SK-N-SH (cell line): ENCODE measurements around the gene PRKCA. TPM values are rescaled to one million over a fixed set of nuclear protein-coding genes. Genes with fewer than 3 reads are reported as not detected.

ENCODE experiments used
- CTCF ChIA-PET: fragments of 300-600, 350-600 bp; formaldehyde crosslinking; extraction: SDS; loops from one replicate; lab custom pipeline; 2021; lab: Yijun Ruan, JAX
- POLR2A ChIA-PET: fragments of 350-600 bp; sonication (Branson Sonifier 250); formaldehyde crosslinking; extraction: SDS; loops from one replicate; lab custom pipeline; 2020; ENCODE audit warnings: antibody characterized with exemption, inconsistent platforms; lab: Yijun Ruan, JAX
- DNase-seq: peaks from one replicate; pipeline ENCODE4 v3.0.0; 2012
- H2AFZ ChIP-seq: fragments of 200-600 bp; sonication (generic); 2 replicates; pipeline ENCODE4 v1.8.1; 2016; ENCODE audit warnings: antibody characterized with exemption, mild to moderate bottlenecking, low read depth
- H3F3A ChIP-seq: fragments of 200-600 bp; sonication (generic); replicated peaks from 2 replicates; pipeline ENCODE3; 2016; ENCODE audit warnings: antibody characterized with exemption, mild to moderate bottlenecking; ENCODE audit not compliant: insufficient read depth
- H3K27ac ChIP-seq, 2 experiments: fragments of 200-500 bp in 1 of 2; fragments of 200-600 bp in 1 of 2; sonication (Bioruptor generic) in 1 of 2; sonication (generic), shearing (Covaris generic) in 1 of 2; 2 replicates each; pipeline versions ENCODE4 v1.5.1 to v1.6.1; 2014 to 2016; ENCODE audit warnings: low read depth in 2 of 2, inconsistent platforms in 1 of 2, low read length in 1 of 2, mild to moderate bottlenecking in 1 of 2, mixed read lengths in 1 of 2
- H3K27me3 ChIP-seq: fragments of 200-600 bp; sonication (generic), shearing (Covaris generic); 2 replicates; pipeline ENCODE4 v1.6.1; 2016; ENCODE audit warnings: mixed run types; ENCODE audit not compliant: insufficient read depth
- H3K36me3 ChIP-seq, 2 experiments: fragments of 200-500 bp in 1 of 2; fragments of 200-600 bp in 1 of 2; sonication (Bioruptor generic) in 1 of 2; sonication (generic) in 1 of 2; replicated peaks in 1 of 2; 2 replicates each; pipeline versions ENCODE3 to v1.5.1; 2014 to 2016; ENCODE audit warnings: low read length in 1 of 2, mild to moderate bottlenecking in 1 of 2; ENCODE audit not compliant: insufficient read depth in 2 of 2, control insufficient read depth in 1 of 2
- H3K4me1 ChIP-seq, 2 experiments: fragments of 200-500 bp in 1 of 2; fragments of 200-600 bp in 1 of 2; sonication (Bioruptor generic) in 1 of 2; sonication (generic), shearing (Covaris generic) in 1 of 2; 2 replicates each; pipeline versions ENCODE4 v1.5.1 to v1.6.1; 2014 to 2016; ENCODE audit warnings: low read depth in 1 of 2, low read length in 1 of 2, mixed run types in 1 of 2; ENCODE audit not compliant: insufficient read depth in 2 of 2, control insufficient read depth in 1 of 2
- H3K4me2 ChIP-seq: fragments of 200-600 bp; sonication (generic), shearing (Covaris generic); 2 replicates; pipeline ENCODE4 v1.6.1; 2017; ENCODE audit warnings: mixed run types
- H3K4me3 ChIP-seq, 2 experiments: fragments of 200-500 bp in 1 of 2; fragments of 200-600 bp in 1 of 2; sonication (Bioruptor generic) in 1 of 2; sonication (generic), shearing (Covaris generic) in 1 of 2; 2 replicates each; pipeline versions ENCODE4 v1.5.1 to v1.8.1; 2014 to 2016; ENCODE audit warnings: low read depth in 2 of 2, inconsistent platforms in 1 of 2, low read length in 1 of 2, mild to moderate bottlenecking in 1 of 2, mixed read lengths in 1 of 2, moderate library complexity in 1 of 2
- H3K79me2 ChIP-seq: fragments of 200-600 bp; sonication (generic); 2 replicates; pipeline ENCODE4 v1.8.1; 2017; ENCODE audit warnings: mild to moderate bottlenecking; ENCODE audit not compliant: insufficient read depth
- H3K9ac ChIP-seq: fragments of 200-600 bp; sonication (generic); 2 replicates; pipeline ENCODE4 v1.6.1; 2017; ENCODE audit warnings: mixed run types
- H3K9me2 ChIP-seq: fragments of 200-600 bp; sonication (generic); 2 replicates; pipeline ENCODE4 v1.6.1; 2017; ENCODE audit warnings: mixed run types
- H3K9me3 ChIP-seq: fragments of 200-600 bp; sonication (generic); 2 replicates; pipeline ENCODE4 v1.6.1; 2017; ENCODE audit warnings: mixed run types, mild to moderate bottlenecking, moderate library complexity
- H4K20me1 ChIP-seq: fragments of 200-600 bp; sonication (generic); 2 replicates; pipeline ENCODE4 v1.6.1; 2017; ENCODE audit warnings: mild to moderate bottlenecking, mixed run types; ENCODE audit not compliant: insufficient read depth
- CHD2 ChIP-seq: fragments of 150-350 bp; IDR thresholded peaks from 2 replicates; pipeline ENCODE4 v1.6.1; 2018; ENCODE audit warnings: low read length; ENCODE audit not compliant: partially characterized antibody
- EZH2phosphoT487 ChIP-seq: fragments of 200-600 bp; sonication (generic); IDR thresholded peaks from 2 replicates; pipeline ENCODE4 v1.6.1; 2017; ENCODE audit warnings: low read depth, mixed run types, mild to moderate bottlenecking, antibody characterized with exemption, moderate library complexity, borderline replicate concordance
- FOSL2 ChIP-seq: IDR thresholded peaks from 2 replicates; pipeline ENCODE4 v1.4.0; 2012; ENCODE audit warnings: low read depth, mild to moderate bottlenecking, moderate library complexity, borderline replicate concordance
- FOXJ3 ChIP-seq: sonication (generic); formaldehyde crosslinking; IDR thresholded peaks from 2 replicates; pipeline ENCODE4 v1.5.1; 2020; ENCODE audit warnings: mild to moderate bottlenecking, missing genetic modification reagents
- FOXM1 ChIP-seq: IDR thresholded peaks from 2 replicates; pipeline ENCODE4 v1.4.0; 2012; ENCODE audit warnings: low read depth, mild to moderate bottlenecking
- GABPA ChIP-seq: IDR thresholded peaks from 2 replicates; pipeline ENCODE4 v1.4.0; 2012; ENCODE audit warnings: low read depth, mild to moderate bottlenecking
- GATA2 ChIP-seq: sonication (generic); formaldehyde crosslinking; IDR thresholded peaks from 2 replicates; pipeline ENCODE4 v1.5.0; 2020; ENCODE audit warnings: mild to moderate bottlenecking, missing genetic modification reagents
- MEF2A ChIP-seq: IDR thresholded peaks from 2 replicates; pipeline ENCODE4 v1.4.0; 2012; ENCODE audit warnings: low read depth, borderline replicate concordance
- MXI1 ChIP-seq: IDR thresholded peaks from 2 replicates; pipeline ENCODE4 v1.6.1; 2012; ENCODE audit warnings: mild to moderate bottlenecking, low read depth, low read length, improper control_type of control experiment
- NFIC ChIP-seq: IDR thresholded peaks from 2 replicates; pipeline ENCODE4 v1.4.0; 2012; ENCODE audit warnings: borderline replicate concordance
- NRF1 ChIP-seq: IDR thresholded peaks from 2 replicates; pipeline ENCODE4 v1.6.1; 2012; ENCODE audit warnings: low read depth, mild to moderate bottlenecking, low read length
- POLR2AphosphoS5 ChIP-seq: IDR thresholded peaks from 2 replicates; pipeline ENCODE4 v1.6.1; 2012; ENCODE audit warnings: low read depth, low read length
- RCOR1 ChIP-seq: fragments of 150-350 bp; IDR thresholded peaks from 2 replicates; pipeline ENCODE4 v1.6.1; 2017; ENCODE audit warnings: antibody characterized with exemption, low read length
- SIN3A ChIP-seq: IDR thresholded peaks from 2 replicates; pipeline ENCODE4 v1.6.1; 2012; ENCODE audit warnings: low read depth, mild to moderate bottlenecking, low read length, moderate library complexity, borderline replicate concordance
- SMC3 ChIP-seq: IDR thresholded peaks from 2 replicates; pipeline ENCODE4 v1.6.1; 2012; ENCODE audit warnings: low read depth, low read length, improper control_type of control experiment
- TCF12 ChIP-seq: IDR thresholded peaks from 2 replicates; pipeline ENCODE4 v1.4.0; 2012
- TEAD4 ChIP-seq: IDR thresholded peaks from 2 replicates; pipeline ENCODE4 v1.4.0; 2012; ENCODE audit warnings: mild to moderate bottlenecking, borderline replicate concordance; ENCODE audit not compliant: insufficient read depth
- YY1 ChIP-seq: IDR thresholded peaks from 2 replicates; pipeline ENCODE4 v1.4.0; 2012; ENCODE audit warnings: low read depth, mild to moderate bottlenecking
- WGBS: methylation state at CpG from one replicate; pipeline ENCODE4 v1.1.6; 2017; ENCODE audit warnings: low lambda C conversion rate; 5-methylcytosine and 5-hydroxymethylcytosine counted together
- polyA plus RNA-seq, 3 experiments: library from polyadenylated mRNA; depleted of rRNA; stranded (reverse); fragments of >200 nt; gene quantifications; 2 replicates each; pipeline ENCODE4 v1.2.3, GENCODE V29; 2012
- TF ChIP-seq, protein P1 (sequence below): IDR thresholded peaks from 2 replicates; pipeline ENCODE4 v1.6.1; 2012; ENCODE audit warnings: mild to moderate bottlenecking, low read depth, low read length, moderate library complexity
- TF ChIP-seq, protein P2 (sequence below): IDR thresholded peaks from 2 replicates; pipeline ENCODE4 v1.4.0; 2012; ENCODE audit warnings: low read depth, borderline replicate concordance
- TF ChIP-seq, protein P3 (sequence below): fragments of 150-350 bp; IDR thresholded peaks from 2 replicates; pipeline ENCODE4 v1.6.1; 2016; ENCODE audit warnings: mild to moderate bottlenecking, low read depth, low read length
- TF ChIP-seq, protein P4 (sequence below): IDR thresholded peaks from 2 replicates; pipeline ENCODE4 v1.4.0; 2012; ENCODE audit warnings: low read depth
- TF ChIP-seq, protein P5 (sequence below): IDR thresholded peaks from 2 replicates; pipeline ENCODE4; 2012
- TF ChIP-seq, protein P6 (sequence below): fragments of 150-350 bp; IDR thresholded peaks from 2 replicates; pipeline ENCODE4 v1.6.1; 2017; ENCODE audit warnings: antibody characterized with exemption, low read length, low read depth, borderline replicate concordance

PRKCA gene
- polyA plus RNA-seq, 1 of the 3 experiments (the other 2 are of a cell fraction) = 108 TPM

DNA sequence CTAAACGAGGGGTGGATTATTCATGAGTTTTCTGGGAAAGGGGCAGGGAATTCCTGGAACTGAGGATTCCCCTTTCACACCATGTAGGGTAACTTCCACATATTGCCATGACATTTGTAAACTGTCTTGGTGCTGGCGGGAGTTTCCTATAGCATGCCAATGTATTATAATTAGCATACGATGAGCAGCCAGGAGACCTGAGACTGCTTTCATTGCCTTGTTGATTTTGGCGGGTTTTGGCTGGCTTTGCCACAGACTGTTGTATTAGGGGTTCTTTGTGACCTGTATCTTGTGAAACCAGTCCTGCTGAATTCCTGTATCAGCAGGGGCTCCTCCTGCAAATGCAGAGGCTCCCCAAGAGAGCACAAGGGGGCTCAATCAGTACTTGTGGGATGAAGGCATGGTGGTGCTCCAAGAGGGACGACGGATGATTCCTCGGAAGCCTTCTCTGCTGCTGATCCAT is 428.1 kb downstream of the PRKCA start:
- ChIA-PET CTCF (interaction anchor here (1.1 to 22.6 kb wide), 6 partner anchors 9 to 428 kb away, joined by 3 to 460 read pairs (median 43); no protein-coding TSS in a partner anchor), POLR2A (no interaction called here)

DNA sequence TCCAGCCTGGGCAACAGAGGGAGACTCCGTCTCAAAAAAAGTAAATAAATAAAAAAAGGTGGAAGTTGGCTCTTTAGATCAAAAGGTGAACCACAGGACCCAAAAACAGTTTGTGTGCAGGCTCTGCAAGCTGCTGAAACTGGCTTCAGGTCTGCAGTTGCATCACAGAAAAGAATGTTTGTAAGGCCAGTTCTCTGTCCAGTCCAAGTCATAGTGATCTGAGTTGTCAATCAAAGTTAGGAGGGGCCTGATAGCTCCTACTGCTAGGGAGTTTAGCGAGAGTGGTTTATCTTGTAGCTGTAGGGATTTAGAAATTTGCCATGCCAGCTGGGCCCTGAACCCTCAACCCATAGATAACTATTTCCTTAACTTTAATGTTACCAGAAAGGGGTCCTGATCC is 431.3 kb downstream of the PRKCA start:
- H2AFZ ChIP-seq = no peak overlapping the region
- no peaks in the 10 kb centered on the region for H3K27me3 ChIP-seq
- DNase-seq = no peak
- H3K27ac ChIP-seq = no peak overlapping the region
- H3K79me2 ChIP-seq = peaks cover 7% of the 10 kb centered on the region; the same call in 1 of the 2 replicates
- no peak overlapping the region for H3K4me3 ChIP-seq
- H3K9me3 ChIP-seq = no peaks in the 10 kb centered on the region
- peaks cover 47 to 77% of the 10 kb centered on the region in 2 experiments for H3K36me3 ChIP-seq
- H3K4me1 ChIP-seq = no peaks in the 10 kb centered on the region; a peak in 1 of 4 replicates
- peaks cover 5% of the 10 kb centered on the region for H3F3A ChIP-seq
- no peaks in the 10 kb centered on the region for H4K20me1 ChIP-seq
- no peak overlapping the region for H3K4me2 ChIP-seq
- ChIA-PET CTCF (interaction anchor here (1.8 kb wide), 1 partner anchor 166 kb away, joined by 3 read pairs; no protein-coding TSS in a partner anchor), POLR2A (no interaction called here)
- no peaks in the 10 kb centered on the region for H3K9me2 ChIP-seq
- no peak overlapping the region for H3K9ac ChIP-seq
- 96% methylated on average over 2 of the region's 2 CpGs for WGBS
- TF ChIP-seq FOXJ3 (CRISPR knock-in tag) (no peak), SMC3 (no peak), FOSL2 (no peak), RCOR1 (no peak)
- TF ChIP-seq, protein P1, sequence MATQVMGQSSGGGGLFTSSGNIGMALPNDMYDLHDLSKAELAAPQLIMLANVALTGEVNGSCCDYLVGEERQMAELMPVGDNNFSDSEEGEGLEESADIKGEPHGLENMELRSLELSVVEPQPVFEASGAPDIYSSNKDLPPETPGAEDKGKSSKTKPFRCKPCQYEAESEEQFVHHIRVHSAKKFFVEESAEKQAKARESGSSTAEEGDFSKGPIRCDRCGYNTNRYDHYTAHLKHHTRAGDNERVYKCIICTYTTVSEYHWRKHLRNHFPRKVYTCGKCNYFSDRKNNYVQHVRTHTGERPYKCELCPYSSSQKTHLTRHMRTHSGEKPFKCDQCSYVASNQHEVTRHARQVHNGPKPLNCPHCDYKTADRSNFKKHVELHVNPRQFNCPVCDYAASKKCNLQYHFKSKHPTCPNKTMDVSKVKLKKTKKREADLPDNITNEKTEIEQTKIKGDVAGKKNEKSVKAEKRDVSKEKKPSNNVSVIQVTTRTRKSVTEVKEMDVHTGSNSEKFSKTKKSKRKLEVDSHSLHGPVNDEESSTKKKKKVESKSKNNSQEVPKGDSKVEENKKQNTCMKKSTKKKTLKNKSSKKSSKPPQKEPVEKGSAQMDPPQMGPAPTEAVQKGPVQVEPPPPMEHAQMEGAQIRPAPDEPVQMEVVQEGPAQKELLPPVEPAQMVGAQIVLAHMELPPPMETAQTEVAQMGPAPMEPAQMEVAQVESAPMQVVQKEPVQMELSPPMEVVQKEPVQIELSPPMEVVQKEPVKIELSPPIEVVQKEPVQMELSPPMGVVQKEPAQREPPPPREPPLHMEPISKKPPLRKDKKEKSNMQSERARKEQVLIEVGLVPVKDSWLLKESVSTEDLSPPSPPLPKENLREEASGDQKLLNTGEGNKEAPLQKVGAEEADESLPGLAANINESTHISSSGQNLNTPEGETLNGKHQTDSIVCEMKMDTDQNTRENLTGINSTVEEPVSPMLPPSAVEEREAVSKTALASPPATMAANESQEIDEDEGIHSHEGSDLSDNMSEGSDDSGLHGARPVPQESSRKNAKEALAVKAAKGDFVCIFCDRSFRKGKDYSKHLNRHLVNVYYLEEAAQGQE = no peak
- TF ChIP-seq, protein P2, sequence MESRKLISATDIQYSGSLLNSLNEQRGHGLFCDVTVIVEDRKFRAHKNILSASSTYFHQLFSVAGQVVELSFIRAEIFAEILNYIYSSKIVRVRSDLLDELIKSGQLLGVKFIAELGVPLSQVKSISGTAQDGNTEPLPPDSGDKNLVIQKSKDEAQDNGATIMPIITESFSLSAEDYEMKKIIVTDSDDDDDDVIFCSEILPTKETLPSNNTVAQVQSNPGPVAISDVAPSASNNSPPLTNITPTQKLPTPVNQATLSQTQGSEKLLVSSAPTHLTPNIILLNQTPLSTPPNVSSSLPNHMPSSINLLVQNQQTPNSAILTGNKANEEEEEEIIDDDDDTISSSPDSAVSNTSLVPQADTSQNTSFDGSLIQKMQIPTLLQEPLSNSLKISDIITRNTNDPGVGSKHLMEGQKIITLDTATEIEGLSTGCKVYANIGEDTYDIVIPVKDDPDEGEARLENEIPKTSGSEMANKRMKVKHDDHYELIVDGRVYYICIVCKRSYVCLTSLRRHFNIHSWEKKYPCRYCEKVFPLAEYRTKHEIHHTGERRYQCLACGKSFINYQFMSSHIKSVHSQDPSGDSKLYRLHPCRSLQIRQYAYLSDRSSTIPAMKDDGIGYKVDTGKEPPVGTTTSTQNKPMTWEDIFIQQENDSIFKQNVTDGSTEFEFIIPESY = no peak
- TF ChIP-seq, protein P3, sequence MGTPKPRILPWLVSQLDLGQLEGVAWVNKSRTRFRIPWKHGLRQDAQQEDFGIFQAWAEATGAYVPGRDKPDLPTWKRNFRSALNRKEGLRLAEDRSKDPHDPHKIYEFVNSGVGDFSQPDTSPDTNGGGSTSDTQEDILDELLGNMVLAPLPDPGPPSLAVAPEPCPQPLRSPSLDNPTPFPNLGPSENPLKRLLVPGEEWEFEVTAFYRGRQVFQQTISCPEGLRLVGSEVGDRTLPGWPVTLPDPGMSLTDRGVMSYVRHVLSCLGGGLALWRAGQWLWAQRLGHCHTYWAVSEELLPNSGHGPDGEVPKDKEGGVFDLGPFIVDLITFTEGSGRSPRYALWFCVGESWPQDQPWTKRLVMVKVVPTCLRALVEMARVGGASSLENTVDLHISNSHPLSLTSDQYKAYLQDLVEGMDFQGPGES = no peak
- TF ChIP-seq, protein P4, sequence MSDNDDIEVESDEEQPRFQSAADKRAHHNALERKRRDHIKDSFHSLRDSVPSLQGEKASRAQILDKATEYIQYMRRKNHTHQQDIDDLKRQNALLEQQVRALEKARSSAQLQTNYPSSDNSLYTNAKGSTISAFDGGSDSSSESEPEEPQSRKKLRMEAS = no peak
- TF ChIP-seq, protein P5, sequence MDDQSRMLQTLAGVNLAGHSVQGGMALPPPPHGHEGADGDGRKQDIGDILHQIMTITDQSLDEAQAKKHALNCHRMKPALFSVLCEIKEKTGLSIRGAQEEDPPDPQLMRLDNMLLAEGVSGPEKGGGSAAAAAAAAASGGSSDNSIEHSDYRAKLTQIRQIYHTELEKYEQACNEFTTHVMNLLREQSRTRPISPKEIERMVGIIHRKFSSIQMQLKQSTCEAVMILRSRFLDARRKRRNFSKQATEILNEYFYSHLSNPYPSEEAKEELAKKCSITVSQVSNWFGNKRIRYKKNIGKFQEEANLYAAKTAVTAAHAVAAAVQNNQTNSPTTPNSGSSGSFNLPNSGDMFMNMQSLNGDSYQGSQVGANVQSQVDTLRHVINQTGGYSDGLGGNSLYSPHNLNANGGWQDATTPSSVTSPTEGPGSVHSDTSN = no peak

More for the DNA sequence above, 428.1 kb downstream of the PRKCA start:
- H3K9me2 ChIP-seq = no peaks in the 10 kb centered on the region
- H3K79me2 ChIP-seq = peaks cover 7% of the 10 kb centered on the region; the same call in 1 of the 2 replicates
- WGBS = 97% methylated on average over 7 of the region's 7 CpGs
- H3K4me3 ChIP-seq = no peak overlapping the region
- no peaks in the 10 kb centered on the region for H3F3A ChIP-seq
- peaks cover 25 to 49% of the 10 kb centered on the region in 2 experiments for H3K36me3 ChIP-seq
- no peak overlapping the region for H3K27ac ChIP-seq
- H2AFZ ChIP-seq = no peak overlapping the region
- H3K9ac ChIP-seq = no peak overlapping the region
- TF ChIP-seq NFIC (no peak), MEF2A (no peak), FOXM1 (no peak), FOSL2 (no peak), EZH2phosphoT487 (no peak), NRF1 (no peak), YY1 (no peak), POLR2AphosphoS5 (no peak), MXI1 (no peak), TCF12 (no peak), CHD2 (no peak), GATA2 (CRISPR knock-in tag) (no peak), SIN3A (no peak), GABPA (no peak), TEAD4 (no peak)
- TF ChIP-seq, protein P4 = no peak
- TF ChIP-seq, protein P6, sequence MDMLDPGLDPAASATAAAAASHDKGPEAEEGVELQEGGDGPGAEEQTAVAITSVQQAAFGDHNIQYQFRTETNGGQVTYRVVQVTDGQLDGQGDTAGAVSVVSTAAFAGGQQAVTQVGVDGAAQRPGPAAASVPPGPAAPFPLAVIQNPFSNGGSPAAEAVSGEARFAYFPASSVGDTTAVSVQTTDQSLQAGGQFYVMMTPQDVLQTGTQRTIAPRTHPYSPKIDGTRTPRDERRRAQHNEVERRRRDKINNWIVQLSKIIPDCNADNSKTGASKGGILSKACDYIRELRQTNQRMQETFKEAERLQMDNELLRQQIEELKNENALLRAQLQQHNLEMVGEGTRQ = no peak
- peaks cover 0 to 12% of the 10 kb centered on the region in 2 experiments; a peak in 1 of 4 replicates for H3K4me1 ChIP-seq
- no peaks in the 10 kb centered on the region for H3K9me3 ChIP-seq
- H3K27me3 ChIP-seq = no peaks in the 10 kb centered on the region
- H4K20me1 ChIP-seq = peaks cover 12% of the 10 kb centered on the region
- no peak for DNase-seq
- H3K4me2 ChIP-seq = no peak overlapping the region
